Lower leg skin (tissue), 4 donors: ENCODE results near the gene AANAT. TPM values are rescaled to one million over a fixed set of nuclear protein-coding genes. Genes with fewer than 3 reads are reported as not detected.
"Not testable (repeated sequence)": the region's sequence is repeated elsewhere in the genome, so short reads cannot be mapped to it uniquely, and the experiment has no call there.

Source experiments
- DNase-seq, 2 donors: peaks; one replicate each; pipeline ENCODE4 v3.0.0-alpha.2; 2019; ENCODE audit warnings: low spot score in 2 of 2
- H3K4me3 ChIP-seq: fragments of 200-600 bp; sonication (generic); 2 replicates; pipeline ENCODE4 v1.5.1; 2017; ENCODE audit warnings: mild to moderate bottlenecking, low read depth; ENCODE audit not compliant: poor library complexity, severe bottlenecking
- CTCF ChIP-seq, 3 donors: fragments of 450-650 bp; IDR thresholded peaks; one replicate each; pipeline ENCODE4 v1.5.1; 2016; ENCODE audit warnings: antibody characterized with exemption in 3 of 3, mild to moderate bottlenecking in 3 of 3, moderate library complexity in 2 of 3
- POLR2A ChIP-seq, 2 donors: fragments of 450-650 bp; IDR thresholded peaks; one replicate each; pipeline ENCODE4 v1.6.1; 2016 to 2017; ENCODE audit warnings: antibody characterized with exemption in 2 of 2, mild to moderate bottlenecking in 1 of 2, moderate library complexity in 1 of 2
- WGBS, 2 donors: methylation state at CpG; one replicate each; pipeline ENCODE4 v1.1.5; 2018; 5-methylcytosine and 5-hydroxymethylcytosine counted together
- intact Hi-C: fragments of 100-400 bp; cut with DNase I; formaldehyde crosslinking; loops from one replicate; pipeline ENCODE4 v1.15.0; 2023; ENCODE audit warnings: low total_unique reads
- total RNA-seq, 4 donors: library from RNA; depleted of rRNA; stranded (reverse); fragments of >200 nt; gene quantifications; one replicate each; pipeline ENCODE4 v1.1.0, GENCODE V29; 2016

The AANAT gene
- total RNA-seq, 4 donors from 2014 or later: not detected

- intact Hi-C loops: no loop called here
- TF ChIP-seq POLR2A (IDR thresholded peaks at IDR 0.05): no peak
- 1 to 5% methylated on average over 13 to 34 of the region's 72 CpGs for WGBS, 2 donors
- DNase-seq: peak; percentile 86 to 99
- H3K4me3 ChIP-seq: peak within 1 kb of the TSS; percentile 51
Measured at GRCh38 chr17:76501018-76501826, 33.8 kb downstream of the AANAT start, which contains the start of gene RHBDF2. RHBDF2 (minus strand) TSS chr17:76501423; CDS start chr17:76481524, 19,899 bp downstream.

- TF ChIP-seq CTCF (IDR thresholded peaks at IDR 0.05): no peak
- TF ChIP-seq POLR2A (IDR thresholded peaks at IDR 0.05): no peak
- no peak overlapping the region for H3K4me3 ChIP-seq
- DNase-seq: no peak
- WGBS, 2 donors: 76 to 77% methylated on average over 11 of the region's 11 CpGs
- intact Hi-C loops: no loop called here
Measured at GRCh38 chr17:76501827-76502307, 34.5 kb downstream of the AANAT start.

DNA sequence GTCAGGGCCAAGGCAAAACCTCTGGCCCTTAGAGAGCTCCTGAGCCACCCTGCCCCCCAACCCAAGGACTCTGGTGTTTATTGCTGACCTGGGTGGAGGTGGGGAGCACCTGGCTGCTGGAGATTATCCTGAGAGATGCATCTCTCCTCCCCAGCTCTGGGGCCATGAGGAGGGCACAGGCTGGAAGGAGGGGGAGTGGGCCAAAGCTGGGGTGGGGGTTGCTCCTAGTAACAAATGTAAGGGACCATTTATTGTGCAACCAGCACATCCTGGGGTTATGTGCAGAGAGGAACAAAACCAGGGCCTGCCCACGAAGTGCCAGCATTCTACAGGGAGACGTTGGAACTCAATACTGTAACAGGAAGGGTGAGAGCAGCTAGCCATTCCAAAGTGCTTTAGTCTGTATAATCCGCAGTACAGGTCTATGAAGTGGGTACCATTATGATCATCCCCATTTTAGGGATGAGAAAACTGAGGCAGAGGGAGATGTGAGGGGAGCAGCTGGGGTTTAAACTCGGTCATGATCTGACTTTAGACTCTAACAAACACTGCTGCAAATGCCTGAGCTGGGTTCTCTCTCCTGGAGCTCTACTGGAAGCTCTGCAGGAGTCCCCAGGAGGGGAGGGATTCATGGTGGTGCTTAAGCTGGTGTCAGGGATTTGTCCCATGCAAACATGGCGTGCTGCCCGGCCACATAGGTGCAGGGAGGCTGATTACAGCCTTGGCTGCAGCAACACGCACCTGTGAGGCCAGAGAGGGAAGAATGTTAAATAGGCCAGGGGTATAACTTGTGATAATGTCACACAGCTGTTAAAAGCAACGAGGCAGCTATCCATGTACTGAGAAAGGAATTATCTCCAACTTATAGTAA lies 35.2 kb downstream of the AANAT start:
- intact Hi-C loops: no loop called here
- TF ChIP-seq POLR2A (IDR thresholded peaks at IDR 0.05) (no peak), CTCF (IDR thresholded peaks at IDR 0.05) (no peak)
- H3K4me3 ChIP-seq: no peak overlapping the region
- no peak for DNase-seq
- WGBS, 2 donors: 81 to 83% methylated on average over 8 of the region's 8 CpGs

DNA sequence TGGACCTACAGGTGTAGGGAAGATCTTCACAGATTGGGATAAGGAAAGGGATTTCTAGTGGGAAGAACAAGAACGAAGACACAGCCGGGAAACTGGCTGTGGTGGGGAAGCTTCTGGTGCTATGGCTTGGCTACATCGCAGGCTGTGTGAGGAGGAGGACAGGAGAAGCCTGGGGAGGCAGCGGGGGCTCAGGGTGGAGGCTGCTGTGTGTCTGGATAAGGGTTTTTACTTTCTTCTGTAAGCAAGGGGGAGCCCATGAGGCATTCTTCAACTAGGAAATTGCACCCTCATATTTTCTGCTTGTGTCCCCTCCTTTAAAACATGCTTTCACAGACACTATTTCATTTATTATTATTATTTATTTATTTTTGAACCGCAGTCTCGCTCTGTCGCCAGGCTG lies 36.7 kb downstream of the AANAT start:
- no peak for TF ChIP-seq CTCF (IDR thresholded peaks at IDR 0.05)
- DNase-seq: no peak
- 81 to 86% methylated on average over 6 to 7 of the region's 7 CpGs for WGBS, 2 donors
- intact Hi-C loops: loop anchor here (2.0 kb wide), 1 partner anchor 37 kb away; the partner anchor contains the start of gene AANAT
- no peak overlapping the region for H3K4me3 ChIP-seq

DNA sequence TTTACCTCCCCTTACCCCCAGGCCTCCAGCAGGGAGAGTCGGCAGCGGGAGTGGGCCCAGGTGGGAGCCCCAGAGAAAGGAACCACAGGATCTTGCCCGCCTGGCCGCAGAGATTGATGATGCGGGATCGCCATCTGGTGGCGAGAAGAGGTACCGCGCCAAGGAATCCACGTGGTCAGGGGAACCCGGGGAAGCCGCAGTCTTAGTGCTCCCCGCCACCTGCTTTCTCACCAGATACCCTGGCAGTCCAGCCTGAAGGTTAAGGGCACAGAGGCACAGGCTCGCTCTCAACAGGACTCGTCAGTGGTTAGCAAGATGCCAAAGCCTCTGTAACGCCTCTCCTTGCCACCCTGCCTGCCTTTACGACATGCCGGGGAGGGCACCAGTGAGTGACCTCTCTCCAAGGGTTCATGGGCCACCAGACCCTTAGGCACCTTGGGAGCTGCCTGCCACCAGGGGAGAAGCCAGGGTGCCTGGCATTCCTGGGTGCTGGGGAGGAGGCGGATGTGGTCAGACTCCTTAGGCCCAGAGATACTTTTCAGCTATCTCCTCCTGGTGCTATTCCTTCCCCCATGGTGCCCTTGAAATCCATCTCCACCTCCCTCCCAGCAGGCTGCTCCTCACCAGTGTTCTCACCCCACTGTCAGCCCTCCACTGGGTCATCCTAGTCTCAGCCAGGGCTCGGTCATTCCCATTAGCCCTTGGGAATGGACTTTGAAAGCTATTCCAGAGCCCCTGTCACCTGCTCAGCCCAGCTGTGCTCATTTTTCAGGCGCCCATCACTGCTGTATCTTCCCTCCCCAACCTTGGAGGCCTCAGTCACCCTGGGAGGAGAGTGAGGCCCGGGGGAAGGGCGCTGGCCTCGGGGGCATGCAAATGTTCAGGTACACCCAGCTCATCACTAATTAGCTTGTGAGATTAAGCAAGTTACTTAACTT lies 39.3 kb downstream of the AANAT start:
- intact Hi-C loops: loop anchor here (5.0 kb wide), 1 partner anchor 99 kb away; no protein-coding TSS in a partner anchor
- TF ChIP-seq CTCF (IDR thresholded peaks at IDR 0.05): peak in 2 of 3 donors; percentile 61 to 96
- no peak for TF ChIP-seq POLR2A (IDR thresholded peaks at IDR 0.05)
- 23 to 28% methylated on average over 24 of the region's 24 CpGs for WGBS, 2 donors
- DNase-seq: peak; percentile 77 to 97
- no peak overlapping the region for H3K4me3 ChIP-seq

DNA sequence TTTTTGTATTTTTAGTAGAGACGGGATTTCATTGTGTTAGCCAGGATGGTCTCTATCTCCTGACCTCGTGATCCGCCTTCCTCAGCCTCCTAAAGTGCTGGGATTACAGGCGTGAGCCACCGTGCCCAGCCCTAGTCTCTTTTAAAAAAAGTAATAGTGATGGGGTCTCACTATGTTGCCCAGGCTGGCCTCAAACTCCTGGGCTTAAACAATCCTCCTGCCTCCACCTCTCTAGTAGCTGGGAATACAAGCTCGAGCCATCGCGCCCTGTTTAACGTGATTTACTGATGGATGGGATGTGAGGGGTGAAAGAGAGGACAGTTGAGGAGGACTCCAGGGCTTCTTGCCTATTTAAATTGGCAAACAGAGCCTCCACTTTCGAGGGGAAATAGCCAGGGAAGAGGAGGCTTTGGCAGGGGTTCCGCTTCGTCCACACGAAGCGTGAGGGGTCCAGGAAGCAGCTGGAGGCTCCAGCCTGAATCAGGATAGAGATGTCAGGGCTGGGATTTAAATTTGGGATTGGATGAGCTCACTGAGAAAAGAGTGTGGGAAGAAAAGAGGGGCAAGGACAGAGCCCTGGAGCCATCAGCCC lies 41.2 kb downstream of the AANAT start:
- intact Hi-C loops: loop anchor here (5.0 kb wide), 1 partner anchor 101 kb away; no protein-coding TSS in a partner anchor
- DNase-seq, H3K4me3 ChIP-seq: not testable (repeated sequence)
- 74 to 76% methylated on average over 14 of the region's 14 CpGs for WGBS, 2 donors
